ENCODE data around the gene RADIL.

Gene RADIL

DNA sequence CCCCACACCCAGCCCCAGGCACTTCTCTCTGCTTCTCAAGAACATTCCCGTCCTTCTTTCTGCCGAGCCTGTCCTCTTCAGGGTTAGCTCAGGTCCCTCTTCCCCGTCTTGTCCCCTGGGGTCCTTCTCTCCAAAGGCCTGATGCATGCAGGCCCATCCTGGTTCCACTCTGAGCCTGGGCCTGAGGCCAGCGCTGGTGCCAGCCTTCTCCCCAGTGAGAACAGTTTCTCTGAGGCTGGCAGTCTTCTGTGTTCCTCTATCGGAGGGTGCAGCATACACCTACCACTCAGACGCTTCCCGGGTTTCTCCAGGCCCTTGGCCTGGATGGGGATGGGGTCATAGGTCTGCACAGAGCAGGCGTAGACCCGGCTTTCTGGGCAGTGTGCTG, 93.4 kb downstream of the RADIL start:
- Histone ChIP-seq H3K4me1 (ENCODE audit: control insufficient read depth, low read length) (no peaks in the 10 kb centered on the region), H3K9me2 (replicated peaks; ENCODE audit: control insufficient read depth, low read length) (no peaks in the 10 kb centered on the region), H3K27ac (ENCODE audit: low read depth, low read length) (no peak overlapping the region), H3K4me2 (ENCODE audit: low read length) (no peak overlapping the region), H3K9me3 (ENCODE audit: control insufficient read depth, insufficient read depth, low read length) (no peaks in the 10 kb centered on the region), H3F3A (ENCODE audit: control insufficient read depth, insufficient read depth) (no peaks in the 10 kb centered on the region), H4K20me1 (ENCODE audit: control insufficient read depth, insufficient read depth, low read depth, low read length) (no peaks in the 10 kb centered on the region), H3K79me2 (ENCODE audit: control insufficient read depth, low read length) (no peaks in the 10 kb centered on the region), H3K36me3 (ENCODE audit: control insufficient read depth, low read length) (peaks cover 65% of the 10 kb centered on the region), H3K27me3 (ENCODE audit: control insufficient read depth, low read length) (no peaks in the 10 kb centered on the region), H3K4me3 (ENCODE audit: low read length) (no peak overlapping the region)
- TF ChIP-seq EZH2phosphoT487 (IDR thresholded peaks at IDR 0.05; ENCODE audit: borderline replicate concordance, low read length) (no peak), CTCF (IDR thresholded peaks at IDR 0.05; ENCODE audit: low read depth, low read length, poor library complexity, severe bottlenecking) (no peak)

GRCh38 chr7:4789194-4790077, 94.1 kb downstream of the RADIL start:
- Histone ChIP-seq H3K4me3 (ENCODE audit: low read length) (no peak overlapping the region), H3K79me2 (ENCODE audit: control insufficient read depth, low read length) (no peaks in the 10 kb centered on the region), H3F3A (ENCODE audit: control insufficient read depth, insufficient read depth) (no peaks in the 10 kb centered on the region), H4K20me1 (ENCODE audit: control insufficient read depth, insufficient read depth, low read depth, low read length) (no peaks in the 10 kb centered on the region), H3K27me3 (ENCODE audit: control insufficient read depth, low read length) (no peaks in the 10 kb centered on the region), H3K4me1 (ENCODE audit: control insufficient read depth, low read length) (no peaks in the 10 kb centered on the region), H3K27ac (ENCODE audit: low read depth, low read length) (no peak overlapping the region), H3K9me2 (replicated peaks; ENCODE audit: control insufficient read depth, low read length) (no peaks in the 10 kb centered on the region), H3K9me3 (ENCODE audit: control insufficient read depth, insufficient read depth, low read length) (no peaks in the 10 kb centered on the region), H3K4me2 (ENCODE audit: low read length) (no peak overlapping the region), H3K36me3 (ENCODE audit: control insufficient read depth, low read length) (peaks cover 69% of the 10 kb centered on the region)
- TF ChIP-seq CTCF (IDR thresholded peaks at IDR 0.05; ENCODE audit: low read depth, low read length, poor library complexity, severe bottlenecking) (no peak), EZH2phosphoT487 (IDR thresholded peaks at IDR 0.05; ENCODE audit: borderline replicate concordance, low read length) (no peak)

GRCh38 chr7:4788627-4789189, 94.8 kb downstream of the RADIL start:
- Histone ChIP-seq H3K79me2 (ENCODE audit: control insufficient read depth, low read length) (no peaks in the 10 kb centered on the region), H3K36me3 (ENCODE audit: control insufficient read depth, low read length) (peaks cover 72% of the 10 kb centered on the region), H3K4me3 (ENCODE audit: low read length) (no peak overlapping the region), H3K4me1 (ENCODE audit: control insufficient read depth, low read length) (no peaks in the 10 kb centered on the region), H3K27ac (ENCODE audit: low read depth, low read length) (no peak overlapping the region), H3K4me2 (ENCODE audit: low read length) (no peak overlapping the region), H3K27me3 (ENCODE audit: control insufficient read depth, low read length) (no peaks in the 10 kb centered on the region), H3K9me3 (ENCODE audit: control insufficient read depth, insufficient read depth, low read length) (no peaks in the 10 kb centered on the region), H3F3A (ENCODE audit: control insufficient read depth, insufficient read depth) (no peaks in the 10 kb centered on the region), H4K20me1 (ENCODE audit: control insufficient read depth, insufficient read depth, low read depth, low read length) (no peaks in the 10 kb centered on the region), H3K9me2 (replicated peaks; ENCODE audit: control insufficient read depth, low read length) (no peaks in the 10 kb centered on the region)
- TF ChIP-seq EZH2phosphoT487 (IDR thresholded peaks at IDR 0.05; ENCODE audit: borderline replicate concordance, low read length) (no peak), CTCF (IDR thresholded peaks at IDR 0.05; ENCODE audit: low read depth, low read length, poor library complexity, severe bottlenecking) (no peak)
